Suppressor macrophage (primary cell): ENCODE measurements around the gene MGAT4A.
"Not testable (repeated sequence)": the region's sequence is repeated elsewhere in the genome, so short reads cannot be mapped to it uniquely, and the experiment has no call there.

Experiments used
- DNase-seq, 4 experiments: peaks; one replicate each; pipeline ENCODE4 v3.0.0-alpha.2; 2020 to 2022

Gene MGAT4A

GRCh38 chr2:98605076-98605475 lies 125.9 kb downstream of the MGAT4A start:
- no peak for DNase-seq

- DNase-seq = no peak
Measured at GRCh38 chr2:98604547-98604946, 126.4 kb downstream of the MGAT4A start.

GRCh38 chr2:98601532-98602132 lies 129.3 kb downstream of the MGAT4A start:
- peak; percentile 6 to 34 (median 31) for DNase-seq

GRCh38 chr2:98598781-98599428 lies 132.0 kb downstream of the MGAT4A start:
- no peak for DNase-seq

- not testable (repeated sequence) for DNase-seq
Measured at GRCh38 chr2:98594665-98595064, 136.3 kb downstream of the MGAT4A start.

- no peak for DNase-seq
Measured at GRCh38 chr2:98592565-98592964, 138.4 kb downstream of the MGAT4A start.

- DNase-seq = no peak
Measured at GRCh38 chr2:98589489-98589888, 141.4 kb downstream of the MGAT4A start.

- DNase-seq = no peak
Measured at GRCh38 chr2:98588880-98589431, 142.0 kb downstream of the MGAT4A start.

GRCh38 chr2:98586551-98587140 lies 144.3 kb downstream of the MGAT4A start:
- no peak for DNase-seq

GRCh38 chr2:98585386-98585785 lies 145.5 kb downstream of the MGAT4A start:
- no peak for DNase-seq

GRCh38 chr2:98583816-98584618 lies 146.9 kb downstream of the MGAT4A start:
- no peak for DNase-seq

- DNase-seq = no peak
Measured at GRCh38 chr2:98583276-98583675, 147.7 kb downstream of the MGAT4A start.

GRCh38 chr2:98582523-98582922 lies 148.4 kb downstream of the MGAT4A start:
- no peak for DNase-seq

GRCh38 chr2:98580656-98581284 lies 150.2 kb downstream of the MGAT4A start:
- DNase-seq = no peak

GRCh38 chr2:98579926-98580325 lies 151.0 kb downstream of the MGAT4A start:
- DNase-seq = no peak

- DNase-seq = no peak
Measured at GRCh38 chr2:98578231-98578630, 152.7 kb downstream of the MGAT4A start.

GRCh38 chr2:98577313-98577712 lies 153.6 kb downstream of the MGAT4A start:
- DNase-seq = peak in 2 of 4 experiments; percentile 6 to 19

- no peak for DNase-seq
Measured at GRCh38 chr2:98576666-98577312, 154.1 kb downstream of the MGAT4A start.

GRCh38 chr2:98573426-98573825 lies 157.5 kb downstream of the MGAT4A start:
- DNase-seq = no peak

GRCh38 chr2:98572676-98573075 lies 158.3 kb downstream of the MGAT4A start:
- no peak for DNase-seq

- DNase-seq = no peak
Measured at GRCh38 chr2:98572211-98572610, 158.7 kb downstream of the MGAT4A start.

GRCh38 chr2:98571796-98572195 lies 159.1 kb downstream of the MGAT4A start:
- DNase-seq = no peak
